Esophagus muscularis mucosa (tissue), 4 donors: Measurements from ENCODE around the gene GYG1. TPM values are rescaled to one million over a fixed set of nuclear protein-coding genes. Genes with fewer than 3 reads are reported as not detected.

Experiments
- DNase-seq: peaks from one replicate; pipeline ENCODE4 v3.0.0-alpha.2; 2017; ENCODE audit errors: extremely low spot score
- H3K27ac ChIP-seq, 4 donors: fragments of 200-600 bp; sonication (generic); replicated peaks in 1 of 4; 1 replicate in 3 of 4; 2 replicates in 1 of 4; pipeline ENCODE4 v1.5.1; 2016 to 2019; ENCODE audit warnings: mild to moderate bottlenecking in 1 of 4
- H3K27me3 ChIP-seq, 4 donors: fragments of 200-600 bp; sonication (generic); one replicate each; pipeline versions ENCODE4 v1.5.1 to v1.6.0; 2016 to 2019
- H3K36me3 ChIP-seq, 4 donors: fragments of 200-600 bp; sonication (generic); one replicate each; pipeline ENCODE4 v1.5.1; 2016 to 2019
- H3K4me1 ChIP-seq, 4 donors: fragments of 200-600 bp; sonication (generic); one replicate each; pipeline ENCODE4 v1.5.1; 2016 to 2019
- H3K4me3 ChIP-seq, 4 donors: fragments of 200-600 bp; sonication (generic); 1 replicate in 2 of 4; 2 replicates in 2 of 4; pipeline ENCODE4 v1.5.1; 2016 to 2019; ENCODE audit warnings: mild to moderate bottlenecking in 4 of 4, moderate library complexity in 1 of 4
- H3K9me3 ChIP-seq, 4 donors: fragments of 200-600 bp; sonication (generic); 1 replicate in 3 of 4; 2 replicates in 1 of 4; pipeline ENCODE4 v1.5.1; 2016 to 2019
- CTCF ChIP-seq, 3 experiments: fragments of 200-600 bp in 2 of 3; fragments of 450-650 bp in 1 of 3; sonication (generic) in 2 of 3; IDR thresholded peaks; one replicate each; pipeline ENCODE4 v1.5.1; 2017 to 2019; ENCODE audit warnings: antibody characterized with exemption in 3 of 3, mild to moderate bottlenecking in 2 of 3, moderate library complexity in 1 of 3
- EP300 ChIP-seq: sonication (generic); formaldehyde crosslinking; IDR thresholded peaks from one replicate; pipeline ENCODE4 v1.6.1; 2017; ENCODE audit warnings: antibody characterized with exemption
- POLR2A ChIP-seq: fragments of 450-650 bp; IDR thresholded peaks from one replicate; pipeline ENCODE4 v1.6.1; 2017; ENCODE audit warnings: antibody characterized with exemption, moderate library complexity, mild to moderate bottlenecking, low read depth
- POLR2AphosphoS5 ChIP-seq, 2 donors: sonication (generic); formaldehyde crosslinking; IDR thresholded peaks; one replicate each; pipeline ENCODE4 v1.6.1; 2017; ENCODE audit warnings: antibody characterized with exemption in 2 of 2
- WGBS: methylation state at CpG from one replicate; pipeline ENCODE4 v1.1.5; 2018; 5-methylcytosine and 5-hydroxymethylcytosine counted together
- intact Hi-C: fragments of 100-400 bp; cut with DNase I; formaldehyde crosslinking; loops from one replicate; pipeline ENCODE4 v1.15.1; 2023
- total RNA-seq, 4 donors: library from RNA; depleted of rRNA; stranded (reverse); fragments of >200 nt; gene quantifications; one replicate each; pipeline versions ENCODE4 v1.1.0 to v1.2.1, GENCODE V29; 2016

Gene GYG1
- total RNA-seq, 4 donors from 2014 or later = 101 to 177 (median 141) TPM

- Histone ChIP-seq H3K27ac (no peak overlapping the region), H3K4me3 (no peak overlapping the region), H3K9me3 (no peaks in the 10 kb centered on the region), H3K4me1 (no peaks in the 10 kb centered on the region), H3K27me3 (no peaks in the 10 kb centered on the region), H3K36me3 (peaks cover 6 to 85% (median 46%) of the 10 kb centered on the region in 4 donors)
- TF ChIP-seq CTCF (IDR thresholded peaks at IDR 0.05) = no peak
- no peak for TF ChIP-seq POLR2AphosphoS5 (IDR thresholded peaks at IDR 0.05)
- TF ChIP-seq POLR2A = no peak
- TF ChIP-seq EP300 = no peak
- no peak for DNase-seq
- whole genome bisulfite sequencing = 88% methylated on average over 1 of the region's 1 CpG
- intact Hi-C loops = no loop called here
Measured at GRCh38 chr3:149058602-149059001, 67.3 kb downstream of the GYG1 start.

- H3K4me1 ChIP-seq = no peaks in the 10 kb centered on the region
- H3K27me3 ChIP-seq = no peaks in the 10 kb centered on the region
- peaks cover 6 to 76% (median 46%) of the 10 kb centered on the region in 4 donors for H3K36me3 ChIP-seq
- no peak overlapping the region for H3K27ac ChIP-seq
- WGBS = 89% methylated on average over 2 of the region's 2 CpGs
- no peak overlapping the region for H3K4me3 ChIP-seq
- H3K9me3 ChIP-seq = no peaks in the 10 kb centered on the region
- no peak for DNase-seq
- no peak for TF ChIP-seq EP300
- TF ChIP-seq POLR2A = no peak
- TF ChIP-seq CTCF (IDR thresholded peaks at IDR 0.05) = no peak
- TF ChIP-seq POLR2AphosphoS5 (IDR thresholded peaks at IDR 0.05) = no peak
- intact Hi-C loops = no loop called here
Measured at GRCh38 chr3:149061776-149062175, 70.4 kb downstream of the GYG1 start.

GRCh38 chr3:149067883-149068282 is 76.5 kb downstream of the GYG1 start:
- WGBS = 93% methylated on average over 8 of the region's 8 CpGs
- H3K27me3 ChIP-seq = no peaks in the 10 kb centered on the region
- TF ChIP-seq CTCF (IDR thresholded peaks at IDR 0.05) (no peak), POLR2AphosphoS5 (IDR thresholded peaks at IDR 0.05) (no peak), POLR2A (no peak), EP300 (no peak)
- H3K9me3 ChIP-seq = no peaks in the 10 kb centered on the region
- no peaks in the 10 kb centered on the region for H3K4me1 ChIP-seq
- H3K4me3 ChIP-seq = no peak overlapping the region
- peaks cover 11 to 73% (median 48%) of the 10 kb centered on the region in 4 donors for H3K36me3 ChIP-seq
- no peak for DNase-seq
- H3K27ac ChIP-seq = no peak overlapping the region
- intact Hi-C loops = no loop called here

Other genes with a start within 250 kb of the GYG1 start
- gene CPB1, start 163.7 kb upstream of the GYG1 start, total RNA-seq = under 1 TPM in 1 of 4 donors, not detected in 3; 0.46 TPM
- gene CPA3, start 126.2 kb upstream of the GYG1 start, total RNA-seq = 10 to 100 TPM in 3 of 4 donors, 1 to 10 TPM in 1; 3.7 to 49.9 (median 28.2) TPM
- gene HLTF, start 95.0 kb downstream of the GYG1 start, total RNA-seq = 10 to 100 TPM; 13.3 to 26.2 (median 19.4) TPM
- 10 to 100 TPM; 10.6 to 15.9 (median 12.4) TPM for gene HPS3, start 138.1 kb downstream of the GYG1 start, total RNA-seq
- gene CP, start 230.3 kb downstream of the GYG1 start, total RNA-seq = 1 to 10 TPM; 5.6 to 8.1 (median 6.0) TPM